Activated CD4-positive, alpha-beta T cell treated with anti-CD3 and anti-CD28 coated beads, Interleukin-2, amount 50 U/mL, for 24 hours (primary cell): Measurements from ENCODE around the gene PPARG.
"Not testable (repeated sequence)": the region's sequence is repeated elsewhere in the genome, so short reads cannot be mapped to it uniquely, and the experiment has no call there.

Source experiments
- DNase-seq, 2 donors: peaks; one replicate each; pipeline ENCODE4 v3.0.0-alpha.2; 2020; ENCODE audit warnings: low read depth in 1 of 2, low spot score in 1 of 2

Gene PPARG

DNA sequence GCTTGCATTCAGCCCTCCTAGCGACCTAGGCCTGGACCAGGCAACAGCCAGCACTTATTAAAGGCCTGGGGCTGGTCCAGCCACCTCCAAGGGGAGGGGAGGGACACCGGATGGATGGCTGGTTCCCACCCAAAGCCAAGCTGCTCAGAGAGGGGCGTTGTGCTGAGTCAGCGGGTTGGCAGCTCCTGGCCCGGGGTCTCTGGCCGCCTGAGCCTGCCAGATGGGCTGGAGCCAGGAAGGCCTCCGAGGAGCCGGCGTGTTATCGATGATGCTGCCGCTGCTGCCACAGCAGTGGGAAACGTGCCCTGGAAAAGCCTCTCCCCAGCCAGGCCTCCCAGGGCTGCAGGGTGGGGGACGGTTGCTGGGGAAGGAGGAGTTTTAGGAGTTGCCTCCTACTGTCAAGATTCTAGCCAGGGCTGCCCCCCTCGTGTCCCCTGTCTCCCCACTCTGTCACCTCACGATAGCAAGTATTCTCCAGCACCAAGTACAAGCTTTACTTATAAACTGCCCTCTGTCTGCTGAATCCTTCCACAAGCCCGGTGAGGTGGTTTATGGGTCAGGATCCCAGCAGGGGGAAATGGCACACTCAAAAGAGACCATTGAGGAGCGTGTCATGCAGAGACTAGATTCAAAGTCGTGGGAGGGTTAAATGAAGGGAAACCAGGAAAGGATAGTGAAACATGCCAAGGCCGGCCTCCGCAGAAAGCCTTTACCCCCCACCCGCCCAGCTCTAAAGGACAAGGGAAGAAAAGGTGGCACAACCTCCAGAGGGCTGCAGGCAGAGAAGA, 152.3 kb downstream of the PPARG start:
- no peak for DNase-seq

DNA sequence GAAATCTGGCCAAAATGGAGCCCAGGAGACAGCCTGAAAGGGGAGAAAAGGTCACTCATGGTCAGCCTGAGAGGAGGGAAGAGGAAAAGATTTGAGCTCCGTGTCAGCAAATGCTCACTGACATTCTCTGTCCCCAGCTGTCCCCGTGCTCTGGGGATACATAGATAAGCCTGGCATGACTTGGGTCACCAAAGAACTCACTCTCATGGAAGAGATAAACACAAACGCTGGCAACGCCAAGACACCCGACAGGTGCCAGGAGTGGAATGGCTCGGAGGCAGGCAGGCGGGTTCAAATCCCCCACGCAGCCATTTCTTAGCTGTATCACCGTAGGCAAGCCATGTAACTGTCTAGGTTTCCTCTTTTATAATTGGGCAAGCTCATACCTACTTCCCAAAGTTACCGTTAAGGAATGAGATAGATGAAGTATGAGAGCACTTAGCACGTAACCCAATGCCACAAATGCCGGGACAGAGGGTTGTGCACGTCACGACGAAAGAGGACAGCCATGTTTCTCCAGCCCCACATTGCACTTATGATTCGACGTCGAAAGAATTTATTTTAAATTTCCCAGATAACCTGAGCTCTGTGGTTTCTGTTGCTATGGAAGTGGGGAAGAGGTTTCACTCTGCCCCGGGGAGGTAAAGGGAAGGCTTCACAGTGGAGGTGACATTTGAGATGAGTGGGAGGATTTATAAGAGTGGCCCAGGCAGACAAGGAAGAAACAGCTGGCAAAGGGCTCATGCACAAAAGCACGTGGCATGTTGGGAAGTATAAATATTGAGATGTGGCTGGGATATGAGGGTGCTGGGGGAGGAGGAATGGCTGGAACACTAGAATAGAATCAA, 154.0 kb downstream of the PPARG start:
- no peak for DNase-seq

GRCh38 chr3:12443781-12444522, 155.1 kb downstream of the PPARG start:
- no peak for DNase-seq

GRCh38 chr3:12444582-12445471, 156.0 kb downstream of the PPARG start:
- no peak for DNase-seq

GRCh38 chr3:12445523-12446240, 156.8 kb downstream of the PPARG start:
- DNase-seq: no peak

DNA sequence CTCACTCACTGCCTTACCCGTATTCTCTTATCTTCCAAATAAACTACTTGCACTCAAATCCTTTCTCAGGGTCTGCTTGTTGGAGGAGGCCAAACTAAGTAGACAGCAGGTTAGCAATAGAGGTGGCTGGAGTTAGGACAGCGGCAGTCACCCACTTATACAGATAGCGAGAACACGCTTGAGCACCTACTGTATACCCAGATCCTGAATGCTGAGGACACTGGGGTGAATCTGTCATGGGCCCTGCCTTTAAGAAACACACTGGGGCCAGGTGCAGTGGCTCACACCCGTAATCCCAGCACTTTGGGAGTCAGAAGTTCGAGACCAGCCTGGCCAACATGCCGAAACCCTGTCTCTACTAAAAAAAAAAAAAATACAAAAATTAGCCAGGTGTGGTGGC, 157.4 kb downstream of the PPARG start:
- DNase-seq: no peak

DNA sequence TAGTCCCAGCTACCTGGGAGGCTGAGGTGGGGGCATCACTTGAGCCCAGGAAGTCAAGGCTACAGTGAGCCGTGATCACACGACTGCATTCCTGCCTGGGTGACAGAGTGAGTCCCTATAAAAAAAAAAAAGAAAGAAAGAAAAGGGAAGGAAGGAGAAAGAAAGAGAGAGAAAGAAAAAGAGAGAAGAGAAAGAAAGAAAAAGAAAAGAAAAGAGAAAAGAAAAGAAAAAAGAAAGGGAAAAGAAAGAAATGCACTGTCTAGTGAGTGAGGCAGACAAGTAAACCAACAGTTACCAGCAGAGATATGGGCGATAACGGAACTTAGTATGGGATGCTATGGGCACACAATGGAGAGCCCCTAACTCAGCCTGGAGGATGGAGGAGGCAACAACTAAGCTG, 158.2 kb downstream of the PPARG start:
- DNase-seq: no peak

GRCh38 chr3:12448404-12449202, 159.7 kb downstream of the PPARG start:
- DNase-seq: not testable (repeated sequence)

- no peak for DNase-seq
Observed at GRCh38 chr3:12449889-12450682, 161.2 kb downstream of the PPARG start.

GRCh38 chr3:12451481-12451880, 162.6 kb downstream of the PPARG start:
- no peak for DNase-seq

DNA sequence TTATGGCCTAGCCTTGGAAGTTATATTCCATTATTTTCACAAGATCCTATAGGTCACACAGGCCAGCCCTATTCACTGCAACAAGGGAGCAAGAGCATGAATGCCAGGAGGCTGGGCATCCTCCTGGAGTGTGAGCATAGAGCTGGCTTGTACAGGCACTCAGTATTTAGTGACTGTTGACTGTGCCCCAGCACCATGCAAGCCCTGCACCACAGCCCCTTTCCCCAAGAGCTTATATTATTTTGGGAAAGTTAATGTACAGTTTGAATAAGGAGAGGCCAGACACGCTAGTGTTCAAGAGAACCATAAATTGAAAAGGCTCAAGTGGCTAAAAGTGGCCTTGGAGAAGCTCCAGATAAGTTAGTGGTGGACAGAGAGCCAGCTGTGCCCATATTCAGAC, 163.1 kb downstream of the PPARG start:
- DNase-seq: no peak

GRCh38 chr3:12452361-12453330, 163.8 kb downstream of the PPARG start:
- DNase-seq: no peak

DNA sequence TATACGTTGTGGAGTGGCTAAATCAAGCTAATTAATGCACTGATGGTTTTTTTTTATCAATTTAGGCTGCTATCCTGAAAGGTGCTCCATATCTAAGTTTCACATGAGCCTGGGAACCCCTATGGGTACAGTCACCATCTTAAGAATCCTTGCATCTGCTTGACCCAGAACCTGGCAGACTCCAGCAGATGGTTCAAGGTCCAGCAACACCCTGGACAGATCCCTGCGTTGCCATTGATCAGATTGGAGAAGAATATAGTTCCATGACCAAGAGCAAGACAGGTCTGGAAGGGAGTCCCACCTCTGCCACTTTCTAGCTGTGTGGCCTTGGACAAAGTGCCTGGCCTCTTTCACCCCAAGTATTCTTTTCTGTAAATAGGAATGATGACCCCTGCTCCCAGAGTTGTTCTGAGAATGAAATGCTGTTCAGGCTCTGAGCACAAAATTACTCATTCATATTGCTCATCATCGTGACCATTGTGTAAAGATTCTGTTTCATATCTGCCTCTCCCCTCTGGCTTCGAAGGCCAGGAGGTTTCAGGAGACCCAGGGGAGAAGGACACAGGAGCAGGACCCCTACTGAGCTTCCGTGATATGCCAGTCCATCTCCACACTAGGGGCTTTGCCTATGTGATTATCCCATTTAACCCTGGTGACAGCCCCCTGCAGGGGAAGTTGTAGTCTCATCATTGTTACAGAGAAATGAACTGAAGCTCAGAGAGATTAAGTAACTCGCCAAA, 165.4 kb downstream of the PPARG start:
- no peak for DNase-seq

- no peak for DNase-seq
Observed at GRCh38 chr3:12454816-12455121, 165.9 kb downstream of the PPARG start.

DNA sequence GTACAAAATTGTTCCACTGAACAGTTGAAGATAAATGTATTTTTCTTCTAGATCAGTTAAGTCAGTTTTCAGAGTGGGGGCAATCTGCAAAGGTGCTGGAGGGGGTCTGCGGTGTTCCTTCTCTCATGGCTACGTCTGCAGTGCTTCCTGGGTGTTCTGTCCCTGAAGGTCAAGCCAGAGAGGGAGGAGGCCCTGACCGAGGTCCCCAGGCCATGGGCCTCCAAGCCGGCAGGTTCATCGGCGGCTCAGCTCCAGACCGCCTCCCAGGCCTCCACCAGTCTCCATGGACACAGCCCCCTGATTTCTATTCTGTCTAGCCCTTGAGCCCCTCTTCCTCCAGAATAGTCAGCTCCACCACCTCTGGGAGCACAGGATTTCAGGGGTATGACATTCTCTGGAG, 166.9 kb downstream of the PPARG start:
- DNase-seq: no peak

- DNase-seq: no peak
Observed at GRCh38 chr3:12456441-12456840, 167.6 kb downstream of the PPARG start.

DNA sequence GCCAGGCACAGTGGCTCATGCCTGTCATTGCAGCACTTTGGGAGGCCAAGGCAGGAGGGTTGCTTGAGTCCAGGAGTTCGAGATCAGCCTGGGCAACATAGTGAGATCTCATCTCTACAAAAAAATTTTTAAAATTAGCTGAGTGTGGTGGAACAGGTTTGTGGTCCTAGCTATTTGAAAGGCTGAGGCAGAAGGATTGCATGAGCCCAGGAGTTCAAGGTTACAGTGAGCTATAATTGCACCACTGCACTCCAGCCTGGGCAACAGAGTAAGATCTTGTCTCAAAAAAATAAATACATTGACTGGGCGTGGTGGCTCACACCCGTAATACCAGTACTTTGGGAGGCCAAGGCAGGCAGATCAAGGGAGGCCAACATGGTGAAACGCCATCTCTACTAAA, 168.5 kb downstream of the PPARG start:
- DNase-seq: not testable (repeated sequence)
